HG02852 (cell line): ENCODE results near the gene PRICKLE1.

Source experiments
- ATAC-seq: cut with Tn5 transposase; IDR thresholded peaks from one replicate; pipeline ENCODE4 v1.9.1; 2021; ENCODE audit warnings: mild to moderate bottlenecking, moderate library complexity; ENCODE audit not compliant: unreplicated experiment

The PRICKLE1 gene

DNA sequence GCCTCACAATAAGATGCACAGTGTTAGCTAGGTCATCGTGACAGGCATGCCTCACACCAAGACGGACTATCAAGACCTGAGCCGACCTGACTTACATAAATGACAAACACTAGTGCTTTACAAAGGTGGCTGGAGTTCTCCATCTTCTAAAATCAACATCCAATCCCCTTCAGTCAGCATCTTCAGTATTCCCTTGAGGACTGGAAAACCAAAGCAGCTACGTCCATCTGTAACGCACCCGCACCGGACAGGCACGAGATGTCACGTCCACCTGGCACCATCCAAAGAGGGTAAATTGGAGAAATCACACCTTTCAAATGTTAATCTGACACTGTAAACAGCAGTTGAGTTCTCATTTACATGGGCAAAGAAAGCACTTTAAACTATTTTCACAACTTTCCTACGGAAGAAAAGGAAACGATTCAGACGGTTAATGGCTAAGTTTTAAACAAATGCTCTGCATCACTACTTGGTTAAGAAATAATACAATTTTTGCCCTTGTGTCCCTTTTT is 130.2 kb downstream of the PRICKLE1 start:
- no peak for ATAC-seq

GRCh38 chr12:42458575-42458974 is 131.0 kb downstream of the PRICKLE1 start:
- ATAC-seq = no peak

DNA sequence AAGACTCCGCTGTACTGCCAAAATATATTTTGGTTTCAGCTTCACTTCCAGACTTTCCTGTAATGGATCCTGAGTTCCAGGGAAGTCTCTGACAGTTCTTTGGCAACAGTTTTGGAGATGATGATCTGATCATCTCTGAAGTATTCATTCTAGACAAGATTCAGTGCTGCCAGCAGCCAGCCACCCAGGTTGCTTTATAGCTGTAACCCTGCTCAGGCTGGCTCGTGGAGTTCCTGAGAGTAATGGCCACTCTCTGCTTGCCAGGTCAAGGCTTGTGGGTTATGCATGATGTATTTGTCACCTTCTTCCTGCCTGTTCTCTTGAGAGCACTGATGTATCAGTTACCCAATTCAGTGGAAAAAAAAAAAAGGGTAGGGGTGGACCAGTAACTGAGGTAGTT is 139.3 kb downstream of the PRICKLE1 start:
- no peak for ATAC-seq

DNA sequence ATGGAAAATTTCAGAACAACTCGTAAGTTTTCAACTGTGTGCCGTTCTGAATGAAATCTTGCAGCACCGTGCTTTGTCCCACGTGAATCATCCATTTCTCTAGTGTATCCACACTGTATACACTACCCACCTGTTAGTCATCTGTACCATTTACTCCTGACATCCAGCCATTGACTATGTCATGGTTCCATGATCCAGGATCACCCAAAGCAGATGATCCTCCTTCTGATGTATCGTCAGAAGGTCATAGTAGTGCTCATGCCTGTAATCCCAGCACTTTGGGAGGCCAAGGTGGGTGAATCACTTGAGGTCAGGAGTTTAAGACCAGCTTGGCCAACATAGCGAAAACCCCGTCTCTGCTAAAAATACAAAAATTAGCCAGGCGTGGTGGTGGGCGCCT is 140.7 kb downstream of the PRICKLE1 start:
- ATAC-seq = no peak

GRCh38 chr12:42447371-42447786 is 142.2 kb downstream of the PRICKLE1 start:
- ATAC-seq = no peak

DNA sequence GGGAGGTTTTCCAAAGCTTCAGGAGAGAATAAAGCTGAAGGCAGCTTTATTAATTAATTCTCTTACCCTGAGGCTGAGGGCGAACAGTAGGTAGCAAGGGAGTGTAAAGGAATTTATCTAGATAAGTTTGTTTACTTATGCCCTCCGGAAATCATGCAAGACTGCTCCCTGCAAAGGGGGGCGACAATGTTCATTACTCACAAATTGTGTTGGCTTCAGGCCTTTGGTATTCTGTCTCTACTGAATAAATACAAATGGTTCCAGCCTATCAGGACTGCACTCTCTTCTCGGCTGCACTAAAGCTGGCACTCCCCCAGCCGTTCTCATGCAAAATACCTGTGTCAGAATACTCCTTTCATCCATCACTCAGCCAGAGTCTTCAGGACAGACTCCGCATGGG is 142.8 kb downstream of the PRICKLE1 start:
- ATAC-seq = no peak

GRCh38 chr12:42445891-42446290 is 143.7 kb downstream of the PRICKLE1 start:
- no peak for ATAC-seq

- ATAC-seq = no peak
Measured at GRCh38 chr12:42444192-42444943, 145.2 kb downstream of the PRICKLE1 start.

DNA sequence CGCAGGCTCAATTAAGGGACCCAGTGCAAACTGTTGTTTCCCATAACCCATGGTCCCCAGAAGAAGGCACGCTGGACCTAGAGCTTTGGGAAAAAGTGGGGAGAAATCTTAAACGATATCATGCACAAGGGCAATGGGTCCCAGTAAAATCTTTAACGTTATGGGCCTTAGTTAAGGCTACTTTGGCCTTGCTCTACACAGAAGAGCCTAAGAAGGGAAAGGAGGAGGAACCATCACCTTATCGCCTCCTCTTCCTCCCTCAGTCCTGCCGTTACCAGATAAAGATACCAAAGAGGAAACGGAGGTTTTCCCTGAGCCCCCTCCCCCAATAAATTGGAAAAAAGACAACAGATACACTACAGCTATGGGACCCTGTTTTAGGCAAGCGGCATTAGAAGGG is 146.7 kb downstream of the PRICKLE1 start:
- no peak for ATAC-seq

- ATAC-seq = no peak
Measured at GRCh38 chr12:42442311-42442759, 147.2 kb downstream of the PRICKLE1 start.

GRCh38 chr12:42440608-42441007 is 148.9 kb downstream of the PRICKLE1 start:
- no peak for ATAC-seq

- no peak for ATAC-seq
Measured at GRCh38 chr12:42432517-42433140, 156.9 kb downstream of the PRICKLE1 start.

DNA sequence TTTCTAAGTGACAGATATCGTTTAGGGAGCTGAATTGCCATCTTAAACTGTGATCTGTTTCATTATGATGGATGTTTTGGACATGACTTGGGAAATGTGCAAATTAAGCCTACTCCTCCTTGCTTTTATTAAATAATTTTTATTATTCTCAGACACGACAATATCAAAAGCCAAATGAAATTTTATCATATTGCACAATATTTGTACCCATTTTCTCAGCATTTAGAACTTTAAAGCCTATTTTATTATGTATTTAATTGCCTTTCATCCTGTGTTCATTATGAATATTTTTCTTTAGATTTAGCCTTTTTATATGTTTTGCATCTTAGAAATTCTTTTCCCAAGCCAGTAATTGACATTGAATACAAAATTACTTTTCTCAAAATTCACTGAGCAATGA is 160.7 kb downstream of the PRICKLE1 start:
- no peak for ATAC-seq

DNA sequence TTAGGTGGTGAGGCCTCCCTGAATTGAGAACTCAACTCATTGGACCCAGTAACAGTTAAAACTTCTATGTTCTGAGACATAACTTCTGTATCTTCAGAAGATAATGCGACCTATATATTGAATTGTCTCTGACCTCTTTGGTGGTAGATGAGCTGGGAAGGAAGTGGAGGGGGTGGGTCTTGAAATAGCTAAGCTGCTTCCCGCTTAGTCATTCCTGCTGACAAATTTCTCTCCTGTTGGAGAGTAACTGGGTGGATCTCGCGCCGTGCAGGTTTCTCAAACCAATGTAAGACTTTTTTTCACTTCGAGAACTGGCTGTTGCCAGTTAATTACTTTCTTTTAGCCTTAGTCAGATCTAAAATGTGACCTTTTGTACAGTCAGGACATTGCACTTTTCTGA is 162.8 kb downstream of the PRICKLE1 start:
- ATAC-seq = no peak

- no peak for ATAC-seq
Measured at GRCh38 chr12:42422785-42423184, 166.8 kb downstream of the PRICKLE1 start.

GRCh38 chr12:42421844-42422779 is 167.4 kb downstream of the PRICKLE1 start:
- peak; percentile 96 for ATAC-seq

DNA sequence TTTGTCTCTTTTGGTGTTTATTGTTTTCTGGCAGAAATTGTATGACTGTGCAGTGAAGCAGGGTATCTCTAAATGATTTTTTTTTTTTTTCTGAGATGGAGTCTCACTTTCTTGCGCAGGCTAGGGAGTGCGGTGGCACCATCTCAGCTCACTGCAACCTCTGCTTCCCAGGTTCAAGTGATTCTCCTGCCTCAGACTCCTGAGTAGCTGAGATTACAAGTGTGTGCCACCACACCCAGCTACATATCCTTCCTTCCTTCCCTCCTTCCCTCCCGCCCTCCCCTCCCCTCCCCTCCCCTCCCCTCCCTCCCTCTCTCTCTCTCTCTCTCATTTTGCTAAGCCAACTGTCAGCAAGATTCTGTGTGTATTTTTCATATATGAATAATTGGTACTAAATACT is 169.2 kb downstream of the PRICKLE1 start:
- no peak for ATAC-seq

GRCh38 chr12:42410340-42410739 is 179.2 kb downstream of the PRICKLE1 start:
- ATAC-seq = no peak

DNA sequence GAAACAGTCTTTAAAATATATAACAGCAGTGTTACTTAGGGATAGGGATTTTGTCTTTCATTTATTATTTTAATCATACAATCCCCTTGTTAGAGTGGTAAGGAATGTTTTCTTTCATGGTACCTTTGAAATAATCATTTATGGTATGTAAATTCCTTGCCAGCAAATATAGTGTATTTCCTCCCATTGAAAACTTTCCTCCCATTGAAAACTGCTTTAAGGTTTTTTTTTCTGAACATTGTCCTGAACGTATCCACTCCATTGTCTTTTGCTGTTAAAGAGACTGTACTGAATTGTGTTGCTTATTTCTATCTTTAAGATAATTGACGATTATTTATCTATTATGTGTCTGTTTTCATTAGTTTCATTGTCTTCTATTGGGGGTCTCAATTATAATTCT is 180.1 kb downstream of the PRICKLE1 start:
- no peak for ATAC-seq

- no peak for ATAC-seq
Measured at GRCh38 chr12:42407306-42407705, 182.2 kb downstream of the PRICKLE1 start.
